GM06990 (cell line): ENCODE results near the gene GLI1.

Experiments used
- DNase-seq: peaks from one replicate; pipeline ENCODE4 v3.0.0-alpha.2; 2011; ENCODE audit not compliant: insufficient read length; ENCODE audit errors: extremely low read depth
- H3K27me3 ChIP-seq: replicated peaks from 2 replicates; pipeline ENCODE4 v1.6.0; 2011; ENCODE audit warnings: low read length; ENCODE audit not compliant: control insufficient read depth, insufficient read depth
- H3K36me3 ChIP-seq: 2 replicates; pipeline ENCODE4 v1.5.1; 2011; ENCODE audit warnings: low read length; ENCODE audit not compliant: control insufficient read depth, insufficient read depth
- H3K4me3 ChIP-seq: replicated peaks from 2 replicates; pipeline ENCODE4 v1.5.1; 2011; ENCODE audit warnings: low read depth, mild to moderate bottlenecking, control low read depth, low read length
- CTCF ChIP-seq: IDR thresholded peaks from 2 replicates; pipeline ENCODE4 v1.5.1; 2011; ENCODE audit warnings: low read length, control low read depth, mild to moderate bottlenecking, inconsistent platforms; ENCODE audit not compliant: insufficient read depth, poor library complexity, severe bottlenecking

The GLI1 gene

GRCh38 chr12:57481671-57482070, 22.1 kb downstream of the GLI1 start:
- Histone ChIP-seq H3K36me3 (no peaks in the 10 kb centered on the region), H3K27me3 (no peaks in the 10 kb centered on the region), H3K4me3 (no peak overlapping the region)
- DNase-seq, result no peak
- TF ChIP-seq CTCF, result no peak

GRCh38 chr12:57483466-57483865, 23.9 kb downstream of the GLI1 start:
- no peak overlapping the region for H3K4me3 ChIP-seq
- H3K36me3 ChIP-seq, result no peaks in the 10 kb centered on the region
- no peaks in the 10 kb centered on the region for H3K27me3 ChIP-seq
- no peak for TF ChIP-seq CTCF
- DNase-seq, result no peak

GRCh38 chr12:57485695-57486094, 26.1 kb downstream of the GLI1 start:
- no peak for DNase-seq
- no peak for TF ChIP-seq CTCF
- Histone ChIP-seq H3K36me3 (peaks cover 10% of the 10 kb centered on the region), H3K27me3 (no peaks in the 10 kb centered on the region), H3K4me3 (no peak overlapping the region)

GRCh38 chr12:57487055-57487596, 27.5 kb downstream of the GLI1 start:
- Histone ChIP-seq H3K27me3 (no peaks in the 10 kb centered on the region), H3K4me3 (peak overlapping the region; percentile 99; the same call in 1 of the 2 replicates), H3K36me3 (peaks cover 16% of the 10 kb centered on the region)
- DNase-seq, result no peak
- TF ChIP-seq CTCF, result no peak

GRCh38 chr12:57487597-57488401, 28.2 kb downstream of the GLI1 start, which contains the start of gene MARS1:
MARS1 (plus strand) TSS chr12:57488068; CDS start chr12:57488091, 23 bp downstream.
- peak; percentile 90 for DNase-seq
- H3K36me3 ChIP-seq, result peaks cover 18% of the 10 kb centered on the region
- H3K27me3 ChIP-seq, result no peaks in the 10 kb centered on the region
- TF ChIP-seq CTCF, result peak; percentile 46
- H3K4me3 ChIP-seq, result peak within 1 kb of the TSS; percentile 99
